Activated CD8-positive, alpha-beta memory T cell treated with anti-CD3 and anti-CD28 coated beads, Interleukin-2, amount 50 U/mL, for 1 hour (primary cell): ENCODE data around the gene CDK14.

ENCODE experiments used
- DNase-seq: peaks from one replicate; pipeline ENCODE4 v3.0.0-alpha.2; 2020; ENCODE audit errors: extremely low read depth

CDK14 gene

DNA sequence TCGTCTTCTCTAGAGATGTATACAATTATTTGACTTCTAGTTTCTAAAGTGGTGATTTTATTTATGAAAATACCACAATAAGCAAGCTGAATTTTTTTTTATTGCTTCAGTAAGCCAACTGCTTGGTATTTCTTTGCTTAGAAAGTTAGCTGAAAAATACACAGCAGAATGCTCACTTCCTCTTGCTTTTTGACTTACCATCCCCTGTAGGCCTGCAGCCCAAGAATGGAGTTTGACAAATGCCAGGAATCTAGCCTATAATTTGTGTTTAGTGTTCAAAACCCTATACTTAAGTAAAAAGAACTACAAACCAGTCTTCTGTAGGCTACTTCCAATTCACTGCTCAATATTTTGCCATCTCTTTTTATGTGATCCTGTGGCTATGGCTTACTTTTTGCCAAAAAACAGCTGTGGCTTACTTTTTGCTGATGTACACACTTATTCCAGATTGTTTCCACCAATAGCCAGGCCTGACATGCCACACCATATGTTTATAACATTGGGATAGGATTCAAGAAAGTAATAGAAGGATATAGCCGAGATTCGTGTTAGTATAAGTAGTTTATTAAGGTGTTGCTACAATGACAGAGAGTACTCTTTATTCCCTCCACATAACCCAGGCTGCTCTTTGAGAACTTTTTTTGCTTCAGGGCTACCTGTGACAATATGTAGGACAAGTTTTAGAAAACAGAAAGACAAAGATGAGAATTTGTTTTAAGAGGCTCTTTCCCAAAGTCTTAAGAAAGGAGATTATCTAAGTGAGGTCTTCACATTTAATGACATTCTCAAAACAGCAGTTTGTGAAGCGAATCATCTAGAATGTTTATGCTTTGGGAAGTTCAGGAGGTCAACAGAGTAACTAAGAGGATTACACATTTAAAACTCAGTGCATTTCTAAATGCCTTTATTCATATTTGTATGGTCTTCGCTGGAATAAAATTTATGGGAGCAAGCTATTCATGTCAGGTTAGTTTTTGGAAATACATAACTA is 404.2 kb downstream of the CDK14 start:
- no peak for DNase-seq

DNA sequence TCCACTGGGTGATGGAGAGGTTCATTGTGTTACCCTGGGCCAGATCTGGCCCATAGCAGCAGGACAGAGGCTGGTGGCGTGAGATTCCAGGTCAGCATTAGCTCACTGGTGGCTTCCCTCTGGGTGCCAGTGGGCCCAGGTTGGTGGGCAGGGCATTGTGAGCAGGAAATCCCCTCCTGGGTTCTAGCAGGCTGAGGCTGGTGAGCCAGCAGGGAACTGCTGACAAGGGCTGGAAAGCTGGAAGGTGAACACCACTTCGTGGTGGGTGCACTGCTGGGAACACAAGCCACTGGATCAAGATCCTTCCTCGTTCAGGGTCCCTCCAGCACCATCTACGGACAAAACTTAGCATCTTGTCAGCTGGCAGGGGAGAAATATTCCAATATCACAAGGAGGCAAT is 408.9 kb downstream of the CDK14 start:
- DNase-seq = no peak

DNA sequence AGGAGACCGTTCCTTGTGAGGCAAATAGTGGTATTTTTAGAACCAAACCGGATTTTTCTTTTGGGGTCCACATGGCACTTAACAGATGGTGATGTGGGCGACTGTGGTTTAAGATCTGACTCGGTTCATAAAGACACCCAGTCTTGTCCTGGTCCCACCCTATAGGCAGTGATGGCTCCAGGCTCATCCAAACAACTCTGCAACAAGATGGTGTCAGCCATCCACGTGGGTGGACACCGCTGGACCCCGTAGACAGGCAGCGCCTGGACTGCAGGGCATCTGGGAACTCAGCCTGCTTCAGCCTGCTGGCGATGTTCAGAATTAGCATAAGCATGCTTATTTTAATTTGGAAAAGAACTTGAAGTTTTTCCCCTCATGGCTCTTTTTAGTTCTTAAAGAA is 409.7 kb downstream of the CDK14 start:
- no peak for DNase-seq

DNA sequence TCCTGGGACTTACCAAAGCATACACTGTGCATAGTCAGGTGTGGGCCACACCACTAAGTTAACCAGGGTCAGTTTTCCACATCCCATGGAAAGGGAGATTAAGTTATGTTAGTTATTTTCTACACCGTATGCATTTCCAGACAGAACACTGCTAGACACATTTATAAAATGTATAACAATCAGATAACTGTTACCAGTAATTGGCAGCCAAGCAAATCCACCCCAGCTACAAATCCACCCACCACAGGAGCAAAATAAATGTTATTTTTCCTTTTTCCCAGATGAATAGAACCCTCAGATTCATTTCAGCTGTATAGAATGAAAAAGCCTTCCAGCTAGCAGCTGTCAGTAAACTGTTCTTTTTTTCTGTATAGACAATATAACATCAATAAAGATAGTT is 411.2 kb downstream of the CDK14 start:
- no peak for DNase-seq

DNA sequence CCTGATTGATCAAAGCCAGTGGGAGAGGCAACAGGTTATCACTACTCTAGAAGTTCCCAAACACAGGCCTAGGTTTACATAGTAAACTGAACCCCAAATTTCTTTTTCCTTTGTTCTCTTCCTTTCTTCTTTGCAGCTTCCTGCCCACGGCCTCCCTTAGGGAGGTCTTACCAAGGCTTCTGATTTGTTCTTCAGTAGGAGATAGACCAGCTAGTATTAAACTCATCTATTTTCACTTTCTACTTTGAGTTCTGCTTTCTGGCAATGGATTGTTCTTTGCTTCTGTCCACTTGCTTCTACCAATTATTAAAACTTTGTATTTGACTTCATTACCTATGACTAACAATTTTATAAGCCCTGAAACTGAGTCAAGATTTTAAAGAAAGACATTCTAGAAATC is 417.0 kb downstream of the CDK14 start:
- no peak for DNase-seq

DNA sequence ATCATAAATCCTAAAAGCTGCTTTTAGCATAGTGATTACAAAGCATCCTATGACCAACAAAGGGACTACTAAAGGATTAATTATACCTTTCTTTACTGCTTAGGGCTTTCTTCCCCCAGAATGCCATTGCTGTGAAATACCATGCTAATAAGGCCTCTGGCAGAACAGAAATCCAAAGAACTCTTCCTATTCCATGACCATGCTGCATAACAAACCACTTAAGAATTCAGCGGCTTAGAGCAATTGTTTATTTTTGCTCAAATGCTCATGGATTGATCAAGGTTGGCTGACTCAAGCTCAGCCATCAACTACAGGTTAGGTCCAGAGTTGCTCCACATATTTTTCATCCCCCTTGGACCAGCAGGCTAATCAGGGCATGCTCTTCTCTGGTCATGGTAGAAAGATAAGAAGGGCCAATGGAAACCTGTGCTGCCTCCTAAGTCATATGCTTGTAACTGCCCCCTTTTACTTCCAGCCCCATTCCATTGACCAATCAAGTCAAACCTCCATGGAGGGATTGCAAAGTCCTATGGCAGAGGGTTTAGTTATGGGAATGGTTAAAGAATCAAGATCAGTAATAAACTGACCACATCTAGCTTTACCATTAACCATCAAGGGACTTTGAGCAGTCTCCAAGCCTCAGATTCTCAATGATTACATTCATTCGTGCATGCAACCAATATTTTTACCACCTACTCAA is 423.7 kb downstream of the CDK14 start:
- no peak for DNase-seq

DNA sequence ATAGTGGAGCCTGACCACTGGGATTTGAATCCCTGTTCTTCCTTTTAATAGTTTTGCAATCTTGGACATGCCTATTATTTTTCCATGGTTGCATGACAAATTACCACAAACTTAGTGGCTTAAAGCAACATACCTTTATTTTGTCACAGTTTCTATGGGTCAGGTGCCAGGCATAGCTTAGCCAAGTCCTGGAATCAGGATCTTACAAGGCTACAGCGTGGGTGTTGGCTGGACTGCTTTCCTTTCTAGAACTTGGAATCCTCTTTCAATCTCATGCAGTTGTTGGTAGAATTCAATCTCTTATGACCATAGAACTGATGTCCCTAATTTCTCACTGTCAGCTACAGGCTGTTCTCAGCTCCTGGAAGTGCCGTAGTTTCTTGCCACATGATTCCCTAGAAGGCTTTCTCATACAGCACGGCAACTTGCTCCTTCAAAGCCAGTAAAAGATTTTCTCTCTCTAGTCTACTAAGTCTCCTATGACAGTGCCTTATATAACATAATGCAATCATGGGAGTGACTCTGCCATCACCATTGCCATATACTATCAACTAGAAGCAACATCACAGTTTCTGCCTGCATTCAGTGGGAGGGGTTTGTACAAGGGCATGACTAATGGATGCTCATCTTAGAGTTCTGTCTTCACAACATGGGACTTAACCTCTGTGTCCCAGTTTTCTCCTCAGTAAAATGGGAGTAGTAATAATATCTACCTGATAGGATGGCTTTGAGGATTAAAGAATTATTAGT is 424.7 kb downstream of the CDK14 start:
- DNase-seq = no peak

DNA sequence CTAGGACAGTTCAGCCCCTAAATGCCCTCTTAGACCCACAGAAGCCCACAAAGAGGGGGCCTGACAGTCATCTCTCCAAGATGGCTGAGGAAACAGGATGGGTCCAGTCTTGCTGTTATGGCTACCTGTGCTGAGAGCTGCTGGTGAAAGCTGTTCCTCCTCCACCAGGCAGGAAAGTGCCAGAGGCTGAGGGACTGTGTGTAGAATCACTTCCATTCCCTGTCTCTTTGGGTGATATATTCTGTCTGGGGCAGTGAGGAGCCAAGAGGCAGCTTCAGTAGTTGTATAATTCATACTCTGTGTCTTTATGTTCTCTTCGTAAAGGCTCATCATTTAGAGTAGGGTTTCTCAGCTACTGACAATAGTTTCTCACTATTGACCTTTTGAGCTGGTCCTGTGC is 425.8 kb downstream of the CDK14 start:
- no peak for DNase-seq

DNA sequence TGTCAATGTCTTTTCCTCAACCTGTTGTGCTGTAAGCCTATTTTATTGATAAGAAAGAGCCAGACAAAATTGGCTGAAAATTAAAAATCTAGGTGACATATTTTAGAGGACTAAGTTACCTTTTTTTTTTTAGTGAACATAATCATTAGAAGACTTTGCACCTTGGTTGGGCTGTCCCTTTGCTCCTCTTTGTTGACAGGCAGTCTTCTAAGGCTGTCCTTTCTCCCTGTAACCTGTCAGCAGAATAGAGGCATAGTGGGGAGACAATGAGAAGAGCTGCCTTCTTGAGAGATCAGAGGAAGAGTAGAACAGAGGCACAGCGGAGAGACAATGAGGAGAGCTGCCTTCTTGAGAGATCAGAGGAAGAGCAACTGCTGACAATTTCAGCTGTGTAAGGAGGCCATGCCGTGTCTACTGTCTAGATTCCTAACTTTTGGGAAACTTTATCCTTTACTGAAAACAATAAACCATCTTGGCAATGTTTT is 429.8 kb downstream of the CDK14 start:
- no peak for DNase-seq

DNA sequence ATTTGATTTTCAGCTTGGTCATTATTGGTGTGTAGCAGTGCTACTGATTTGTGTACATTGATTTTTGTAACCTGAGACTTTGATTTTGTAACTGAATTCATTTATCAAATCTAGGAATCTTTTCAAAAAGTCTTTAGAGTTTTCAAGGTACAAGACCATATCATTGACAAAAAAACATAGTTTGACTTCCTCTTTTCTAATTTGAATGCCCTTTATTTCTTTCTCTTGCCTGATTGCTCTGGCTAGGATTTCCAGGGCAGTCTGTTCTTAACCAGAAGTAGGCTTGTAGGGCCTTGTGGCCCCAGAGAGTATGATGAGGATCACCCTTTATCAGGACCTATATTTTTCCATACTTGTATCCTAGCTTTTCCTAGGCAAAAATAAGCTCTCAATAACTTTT is 433.6 kb downstream of the CDK14 start:
- no peak for DNase-seq

DNA sequence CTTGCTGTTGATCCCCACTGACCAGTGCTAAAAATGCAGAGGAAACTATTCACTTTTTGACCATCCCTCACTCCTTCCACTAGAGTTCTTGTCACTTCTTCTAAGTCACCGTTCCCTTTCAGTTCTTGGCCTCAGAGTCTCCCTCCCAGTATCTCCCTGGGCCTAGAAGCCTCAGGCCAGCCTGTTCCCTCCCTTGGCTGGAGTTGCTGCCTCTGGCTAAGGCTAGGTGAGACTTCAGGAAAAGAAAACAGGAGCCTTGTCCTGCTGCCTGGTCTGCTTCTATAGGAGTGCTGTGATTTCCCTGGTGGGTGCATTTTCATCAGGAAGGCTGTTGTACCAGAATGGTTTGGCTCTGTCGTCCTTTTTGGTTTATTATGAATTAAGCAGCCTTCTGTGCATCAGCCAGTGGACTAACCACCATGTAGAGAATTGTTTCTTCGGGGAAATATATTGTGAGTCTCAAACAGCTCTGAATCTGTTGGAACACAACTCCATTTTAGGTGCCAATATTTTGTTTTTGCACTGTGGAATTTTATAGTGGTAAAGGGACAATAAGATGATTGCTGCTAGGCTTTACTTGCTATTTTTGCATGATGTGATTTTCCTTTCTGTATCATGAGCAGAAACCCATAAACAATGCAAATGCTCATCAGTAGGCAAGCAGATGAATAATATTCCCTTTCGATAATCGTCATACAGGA is 434.7 kb downstream of the CDK14 start:
- DNase-seq = no peak

DNA sequence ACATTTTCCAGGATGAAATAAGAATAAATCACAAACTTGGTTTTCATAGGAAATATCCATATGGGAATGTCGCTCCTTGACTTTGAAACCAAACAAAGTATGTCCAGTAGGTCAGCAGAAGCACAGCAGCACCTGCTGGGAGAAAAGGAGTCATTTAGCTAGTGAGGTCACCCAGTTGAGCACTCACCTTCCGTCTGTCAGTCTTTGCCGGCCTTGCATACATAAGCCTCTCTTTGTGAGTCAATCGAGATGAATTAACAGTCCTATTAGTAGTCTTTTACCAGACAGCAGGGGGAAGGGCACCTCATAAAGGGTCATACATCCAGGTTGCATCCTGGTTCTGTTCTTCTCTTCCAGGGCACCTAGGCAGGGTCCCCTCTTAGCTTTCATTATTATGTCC is 435.6 kb downstream of the CDK14 start:
- DNase-seq = no peak

DNA sequence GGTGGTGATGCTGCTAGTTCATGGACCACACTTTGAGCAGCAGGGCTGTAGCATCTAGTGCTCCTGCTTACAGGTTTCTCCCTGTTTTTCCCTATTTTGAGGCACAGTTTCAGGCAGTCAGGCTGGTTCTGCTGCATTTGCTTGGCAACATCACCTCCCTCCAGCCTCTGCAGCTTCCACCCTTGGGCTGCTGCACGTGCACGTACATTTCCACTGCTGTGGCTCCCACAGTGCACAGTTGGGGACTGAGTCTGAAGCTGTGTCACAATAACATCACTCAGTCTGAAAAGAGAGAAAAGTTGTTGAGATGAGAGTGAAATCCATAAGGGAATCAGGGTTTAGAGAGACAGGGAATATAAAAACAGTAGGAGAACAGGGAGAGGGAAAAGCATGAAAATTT is 437.5 kb downstream of the CDK14 start:
- no peak for DNase-seq

DNA sequence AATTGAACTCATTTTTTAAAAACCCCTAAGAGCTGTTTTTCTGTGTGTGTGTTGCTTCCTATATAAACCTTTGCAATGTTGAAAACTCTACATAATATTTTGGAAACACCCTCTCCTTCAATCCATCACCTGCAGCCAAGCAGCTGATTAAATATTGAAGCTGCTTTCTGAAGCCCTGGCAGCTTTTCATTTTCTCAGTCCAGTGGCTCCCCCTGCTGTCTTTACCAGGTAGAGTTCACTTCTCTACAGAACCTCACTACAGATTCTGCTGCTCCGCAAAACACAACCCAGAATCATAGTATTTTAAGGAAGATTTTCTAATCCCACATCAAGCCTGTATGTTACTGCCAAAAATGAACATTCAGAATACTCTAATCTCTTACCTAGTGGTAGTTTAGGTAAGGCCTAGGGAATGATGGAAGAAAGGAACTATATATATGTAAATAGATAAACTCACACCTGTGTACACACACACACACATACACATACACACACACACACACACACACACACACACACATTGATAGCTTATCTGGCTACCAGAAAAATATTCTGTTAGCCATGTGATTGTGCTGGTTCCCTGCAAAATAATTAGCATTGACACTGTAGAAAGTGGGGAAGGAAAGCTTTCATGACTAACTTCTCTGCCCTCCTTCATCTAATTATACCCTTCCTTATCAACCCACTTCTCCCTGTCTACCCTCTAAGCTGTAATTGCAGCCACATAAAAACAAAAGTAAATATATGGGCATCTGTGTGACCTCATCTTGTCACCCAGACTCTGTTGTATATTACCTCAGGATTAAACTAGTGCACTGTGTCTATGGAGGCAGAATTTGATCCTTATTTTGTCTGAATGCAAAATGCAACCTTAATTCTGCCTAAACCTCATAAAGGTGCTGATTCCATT is 438.6 kb downstream of the CDK14 start:
- DNase-seq = no peak

DNA sequence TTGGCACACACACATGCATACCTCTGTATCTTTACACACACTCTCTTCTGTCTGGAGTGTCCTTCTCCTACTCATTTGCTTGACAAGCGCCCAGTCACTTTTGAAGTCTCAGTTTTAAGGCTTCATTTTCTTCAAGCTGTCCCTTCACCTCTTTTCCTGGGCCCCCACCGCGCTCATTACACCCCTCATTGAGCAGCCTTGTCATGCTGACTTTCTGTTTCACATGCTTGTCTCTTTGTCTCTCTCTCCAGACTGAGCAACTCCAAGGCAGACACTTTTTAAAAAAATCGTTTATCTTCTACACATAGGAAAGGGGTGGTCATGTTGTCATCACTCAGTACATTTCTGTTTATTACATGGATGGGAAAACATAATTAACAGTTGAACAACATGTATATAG is 442.9 kb downstream of the CDK14 start:
- DNase-seq = no peak

DNA sequence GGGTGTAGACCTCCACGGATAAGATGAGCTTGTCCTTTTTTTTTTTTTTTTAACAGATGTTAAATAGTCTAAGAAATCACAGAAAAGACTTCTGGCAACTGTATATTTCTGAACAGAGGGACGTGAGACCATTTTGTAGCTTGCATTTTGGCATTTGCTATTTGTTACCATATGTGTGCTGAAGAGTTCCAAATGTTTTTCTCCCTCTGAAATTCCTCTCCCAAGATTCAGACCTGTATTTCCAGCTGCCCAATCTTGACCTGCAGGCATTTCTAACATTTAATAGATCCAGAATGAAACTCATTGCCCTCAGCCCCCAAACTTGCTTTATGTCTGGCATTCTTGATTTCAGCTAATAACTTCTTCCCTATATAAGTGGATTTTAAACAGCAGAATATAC is 445.0 kb downstream of the CDK14 start:
- no peak for DNase-seq

DNA sequence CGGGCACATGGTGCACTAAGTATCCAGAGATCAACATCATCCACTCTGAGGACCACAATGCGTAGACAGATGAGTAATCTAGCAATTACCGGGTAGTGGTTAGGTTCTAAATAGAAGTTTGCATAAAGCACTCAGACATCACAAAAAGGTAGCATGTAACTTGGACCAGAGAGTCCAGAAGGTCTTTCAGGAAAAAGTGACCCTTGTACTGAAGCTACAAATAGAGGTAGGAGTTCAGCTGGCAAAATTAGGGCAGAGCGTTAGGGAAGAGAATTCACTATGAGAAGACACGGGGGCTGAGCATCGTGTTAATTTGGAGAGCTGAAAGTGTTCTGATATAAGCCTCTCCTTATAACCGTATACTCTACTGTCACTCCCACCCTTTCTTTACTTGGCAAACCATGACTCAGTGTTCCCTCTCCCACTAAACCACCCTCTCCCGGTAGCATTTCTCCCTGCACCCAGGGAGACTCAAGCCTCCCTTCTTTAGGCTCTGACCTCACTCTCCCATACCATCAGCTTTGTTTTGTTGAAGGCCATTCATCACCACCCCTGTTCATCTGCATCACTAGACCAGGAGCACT is 445.9 kb downstream of the CDK14 start:
- DNase-seq = no peak

DNA sequence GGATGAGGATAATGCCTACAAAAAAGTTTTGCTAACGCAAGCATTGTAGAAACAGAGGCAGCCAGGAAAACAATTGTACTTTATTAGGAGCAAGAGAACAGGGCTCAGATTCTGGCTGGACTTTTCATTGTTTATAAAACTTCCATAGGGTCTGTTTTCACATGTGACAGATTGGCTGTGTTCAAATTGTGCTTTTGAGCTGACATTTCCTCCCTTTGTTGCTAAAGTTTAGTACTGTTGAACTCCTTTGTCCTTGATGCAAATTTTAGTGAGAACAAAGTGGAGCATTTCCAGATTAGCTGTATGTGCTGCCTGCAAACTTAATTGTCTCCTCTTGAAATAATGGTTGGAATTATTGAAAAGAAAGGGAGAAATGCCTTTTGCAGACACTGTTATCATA is 447.1 kb downstream of the CDK14 start:
- no peak for DNase-seq

DNA sequence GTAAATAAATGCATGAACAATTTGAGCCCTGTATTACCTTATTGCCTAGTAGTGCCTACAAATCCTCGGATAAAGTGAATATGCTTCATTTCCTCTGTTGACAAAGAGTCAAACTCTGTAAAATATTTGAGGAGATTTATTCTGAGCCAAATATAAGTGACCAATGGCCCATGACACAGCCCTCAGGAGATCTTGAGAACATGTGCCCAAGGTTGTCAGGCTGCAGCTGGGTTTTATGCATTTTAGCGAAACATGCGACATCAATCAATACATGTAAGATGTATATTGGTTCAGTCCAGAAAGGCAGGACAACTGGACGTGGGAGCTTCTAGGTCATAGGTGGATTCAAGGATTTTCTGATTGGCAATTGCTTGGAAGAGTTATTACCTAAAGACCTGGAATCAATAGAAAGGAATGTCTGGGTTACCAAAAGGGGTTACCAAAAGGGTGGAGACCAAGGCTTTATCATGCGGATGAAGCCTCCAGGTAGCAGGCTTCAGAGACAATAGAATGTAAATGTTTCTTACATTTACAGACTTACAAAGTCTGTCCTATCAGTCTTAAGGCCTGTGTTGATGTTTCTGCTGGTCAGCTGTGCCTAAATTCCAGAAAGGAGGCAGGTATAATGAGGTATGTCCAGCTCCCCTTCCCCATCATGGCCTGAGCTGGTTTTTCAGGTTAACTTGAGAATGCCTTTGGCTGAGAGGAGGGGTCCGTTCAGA is 448.0 kb downstream of the CDK14 start:
- no peak for DNase-seq

DNA sequence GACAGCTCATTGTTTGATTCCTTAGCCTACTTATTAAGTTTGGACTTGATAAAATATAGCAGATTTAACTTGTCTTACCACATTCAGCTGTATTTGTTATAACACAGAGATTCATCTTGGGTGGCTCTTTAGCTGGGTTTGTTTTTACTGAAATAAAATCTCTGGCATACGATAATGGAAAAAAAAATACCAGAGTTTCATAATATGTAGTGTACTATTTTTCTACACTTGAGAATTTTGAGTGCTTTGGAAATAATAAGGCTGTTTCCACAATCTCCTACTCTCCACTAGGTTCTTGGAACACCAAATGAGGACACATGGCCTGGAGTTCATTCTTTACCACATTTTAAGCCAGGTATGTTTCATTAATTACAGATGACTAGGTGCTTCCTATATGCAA is 449.5 kb downstream of the CDK14 start:
- DNase-seq = no peak
